H9 (cell line): ENCODE measurements around the gene ZWILCH. TPM values are rescaled to one million over a fixed set of nuclear protein-coding genes. Genes with fewer than 3 reads are reported as not detected.
"Not testable (repeated sequence)": the region's sequence is repeated elsewhere in the genome, so short reads cannot be mapped to it uniquely, and the experiment has no call there.

Experiments used
- DNase-seq: peaks from one replicate; pipeline ENCODE4 v3.0.0-alpha.2; 2017
- H2AFZ ChIP-seq: one replicate; pipeline ENCODE4 v1.6.1; 2013; ENCODE audit warnings: mild to moderate bottlenecking, low read length, control low read depth, moderate library complexity
- H2AK5ac ChIP-seq: 2 replicates; pipeline ENCODE4 v1.6.1; 2013; ENCODE audit warnings: low read length, control low read depth, mixed read lengths; ENCODE audit not compliant: insufficient read length
- H2BK120ac ChIP-seq: one replicate; pipeline ENCODE4 v1.6.1; 2013; ENCODE audit warnings: low read depth, mild to moderate bottlenecking, low read length, control low read depth, inconsistent platforms; ENCODE audit not compliant: poor library complexity, severe bottlenecking
- H2BK12ac ChIP-seq: 2 replicates; pipeline ENCODE4 v1.6.1; 2013; ENCODE audit warnings: low read length, control low read depth, mixed read lengths, low read depth; ENCODE audit not compliant: insufficient read length
- H2BK15ac ChIP-seq: 2 replicates; pipeline ENCODE4 v1.6.1; 2013; ENCODE audit warnings: low read depth, low read length, control low read depth
- H2BK20ac ChIP-seq: one replicate; pipeline ENCODE4 v1.6.1; 2013; ENCODE audit warnings: low read depth, mild to moderate bottlenecking, low read length, control low read depth, inconsistent platforms; ENCODE audit not compliant: poor library complexity, severe bottlenecking
- H2BK5ac ChIP-seq: 2 replicates; pipeline ENCODE4 v1.6.1; 2013; ENCODE audit warnings: low read length, control low read depth, mixed read lengths; ENCODE audit not compliant: insufficient read length
- H3K14ac ChIP-seq: 2 replicates; pipeline ENCODE4 v1.6.1; 2013; ENCODE audit warnings: low read length, control low read depth; ENCODE audit not compliant: insufficient read depth
- H3K18ac ChIP-seq: 2 replicates; pipeline ENCODE4 v1.6.1; 2013; ENCODE audit warnings: low read depth, mild to moderate bottlenecking, mixed read lengths, low read length, control low read depth; ENCODE audit not compliant: insufficient read length
- H3K23ac ChIP-seq: 2 replicates; pipeline ENCODE4 v1.6.1; 2013; ENCODE audit warnings: low read length, control low read depth, mixed read lengths, low read depth; ENCODE audit not compliant: insufficient read length
- H3K23me2 ChIP-seq: 2 replicates; pipeline ENCODE4 v1.6.1; 2013; ENCODE audit warnings: low read depth, mild to moderate bottlenecking, mixed read lengths, low read length, control low read depth; ENCODE audit not compliant: insufficient read length, poor library complexity, severe bottlenecking
- H3K27ac ChIP-seq: 2 replicates; pipeline ENCODE4 v1.5.1; 2013; ENCODE audit warnings: low read length, control low read depth, mixed read lengths, low read depth; ENCODE audit not compliant: insufficient read length
- H3K27me3 ChIP-seq: 2 replicates; pipeline ENCODE4 v1.6.1; 2013; ENCODE audit warnings: low read length, control low read depth, inconsistent platforms; ENCODE audit not compliant: insufficient read depth
- H3K4ac ChIP-seq: 2 replicates; pipeline ENCODE4 v1.6.1; 2013; ENCODE audit warnings: low read depth, mild to moderate bottlenecking, control low read depth, inconsistent platforms, low read length, moderate library complexity
- H3K4me1 ChIP-seq: 2 replicates; pipeline ENCODE4 v1.6.1; 2013; ENCODE audit warnings: low read length, control low read depth, inconsistent platforms; ENCODE audit not compliant: insufficient read depth
- H3K4me2 ChIP-seq: 2 replicates; pipeline ENCODE4 v1.6.1; 2013; ENCODE audit warnings: low read length, control low read depth, mixed read lengths; ENCODE audit not compliant: insufficient read length, insufficient read depth
- H3K56ac ChIP-seq: 2 replicates; pipeline ENCODE4 v1.6.1; 2013; ENCODE audit warnings: low read depth, mild to moderate bottlenecking, mixed read lengths, low read length, control low read depth; ENCODE audit not compliant: insufficient read length
- H3K79me1 ChIP-seq: 2 replicates; pipeline ENCODE4 v1.6.1; 2013; ENCODE audit warnings: low read depth, mild to moderate bottlenecking, moderate library complexity, low read length, control low read depth, inconsistent platforms; ENCODE audit not compliant: insufficient read depth, poor library complexity, severe bottlenecking
- H3K79me2 ChIP-seq: 2 replicates; pipeline ENCODE4 v1.6.1; 2013; ENCODE audit warnings: low read length, control low read depth, inconsistent platforms; ENCODE audit not compliant: insufficient read depth
- H3K9ac ChIP-seq: 2 replicates; pipeline ENCODE4 v1.6.1; 2013; ENCODE audit warnings: low read length, control low read depth, mixed read lengths; ENCODE audit not compliant: insufficient read length; ENCODE audit errors: extremely low read depth
- H3K9me3 ChIP-seq: one replicate; pipeline ENCODE4 v1.6.1; 2013; ENCODE audit warnings: low read depth, low read length, inconsistent platforms; ENCODE audit not compliant: control insufficient read depth
- H3T11ph ChIP-seq: one replicate; pipeline ENCODE4 v1.6.1; 2013; ENCODE audit warnings: mild to moderate bottlenecking, low read length, control low read depth, inconsistent platforms
- H4K20me1 ChIP-seq: one replicate; pipeline ENCODE4 v1.6.1; 2013; ENCODE audit not compliant: control insufficient read depth, insufficient read length, insufficient read depth
- H4K5ac ChIP-seq: 2 replicates; pipeline ENCODE4 v1.6.1; 2013; ENCODE audit warnings: low read depth, mild to moderate bottlenecking, mixed read lengths, low read length, control low read depth; ENCODE audit not compliant: insufficient read length
- H4K8ac ChIP-seq: replicated peaks from 2 replicates; pipeline ENCODE4 v1.6.1; 2013; ENCODE audit warnings: low read length, control low read depth, mixed read lengths, low read depth; ENCODE audit not compliant: insufficient read length
- H4K91ac ChIP-seq: 2 replicates; pipeline ENCODE4 v1.6.1; 2013; ENCODE audit warnings: low read depth, mild to moderate bottlenecking, moderate library complexity, mixed read lengths, low read length, control low read depth; ENCODE audit not compliant: insufficient read length
- H3K27ac Mint-ChIP-seq, 3 experiments: 2 replicates in 2 of 3; 3 replicates in 1 of 3; pipeline ENCODE4 v1.8.0; 2020 to 2021; ENCODE audit warnings: mixed read lengths in 3 of 3, mild to moderate bottlenecking in 1 of 3, moderate library complexity in 1 of 3
- H3K27me3 Mint-ChIP-seq: 2 replicates; pipeline ENCODE4 v1.8.0; 2021; ENCODE audit warnings: low read depth, mild to moderate bottlenecking, moderate library complexity, mixed read lengths
- H3K36me3 Mint-ChIP-seq, 3 experiments: 2 replicates in 2 of 3; 3 replicates in 1 of 3; pipeline ENCODE4 v1.8.0; 2020 to 2021; ENCODE audit warnings: low read depth in 3 of 3, mixed read lengths in 3 of 3; ENCODE audit not compliant: insufficient read depth in 1 of 3
- H3K4me1 Mint-ChIP-seq, 2 experiments: 2 replicates each; pipeline ENCODE4 v1.8.0; 2020; ENCODE audit warnings: mixed read lengths in 2 of 2
- H3K4me3 Mint-ChIP-seq, 2 experiments: 2 replicates in 1 of 2; 3 replicates in 1 of 2; pipeline ENCODE4 v1.8.0; 2020 to 2021; ENCODE audit warnings: mild to moderate bottlenecking in 2 of 2, mixed read lengths in 2 of 2, moderate library complexity in 1 of 2
- H3K9me3 Mint-ChIP-seq, 2 experiments: 2 replicates in 1 of 2; 3 replicates in 1 of 2; pipeline ENCODE4 v1.8.0; 2020; ENCODE audit warnings: mild to moderate bottlenecking in 2 of 2, mixed read lengths in 2 of 2, moderate library complexity in 1 of 2
- CTCF ChIP-seq: fragments of 200-600 bp; sonication (generic); conservative IDR thresholded peaks from 3 replicates; pipeline ENCODE4 v1.8.0; 2021; ENCODE audit warnings: antibody characterized with exemption, mild to moderate bottlenecking
- whole genome bisulfite sequencing: extraction: QIAGEN DNeasy Blood & Tissue Kit; methylation state at CpG from one replicate; pipeline ENCODE4 v1.1.7; 2013; ENCODE audit warnings: missing lambda C conversion rate, low lambda C conversion rate, mixed read lengths; ENCODE audit not compliant: insufficient read length; ENCODE audit errors: extremely low coverage; 5-methylcytosine and 5-hydroxymethylcytosine counted together
- total RNA-seq: library from RNA; stranded (reverse); gene quantifications from 2 replicates; pipeline ENCODE4 v1.2.1, GENCODE V29; 2021

ZWILCH gene
- total RNA-seq, 1 experiment from 2014 or later: 47.2 TPM

GRCh38 chr15:66498501-66499386 lies 6.4 kb upstream of the ZWILCH start:
- H2AFZ ChIP-seq: no peak overlapping the region
- H3K4me1 Mint-ChIP-seq: peaks cover 23 to 25% of the 10 kb centered on the region in 2 experiments
- H2BK20ac ChIP-seq: no peak overlapping the region
- no peak overlapping the region for H3K4me3 Mint-ChIP-seq
- H3K23me2 ChIP-seq: peaks cover 4% of the 10 kb centered on the region
- no peaks in the 10 kb centered on the region; a peak in 1 of 5 replicates for H3K9me3 Mint-ChIP-seq
- H4K91ac ChIP-seq: no peak overlapping the region
- no peak overlapping the region for H2BK15ac ChIP-seq
- peak overlapping the region in 2 of 3 experiments; percentile 97 to 99; a peak in 3 of 7 replicates for H3K27ac Mint-ChIP-seq
- no peak overlapping the region for H3T11ph ChIP-seq
- no peak overlapping the region for H3K4ac ChIP-seq
- no peak overlapping the region for H3K56ac ChIP-seq
- H2BK120ac ChIP-seq: no peak overlapping the region
- peak; percentile 52 for TF ChIP-seq CTCF
- no peak overlapping the region for H3K14ac ChIP-seq
- H3K4me2 ChIP-seq: no peak overlapping the region
- DNase-seq: no peak
- H3K27me3 Mint-ChIP-seq: no peaks in the 10 kb centered on the region
- H3K79me1 ChIP-seq: no peaks in the 10 kb centered on the region
- H3K36me3 Mint-ChIP-seq: peaks cover 45 to 94% (median 77%) of the 10 kb centered on the region in 3 experiments
- no CpG with 5 or more reads among the region's 3 CpGs for WGBS
- no peak overlapping the region for H2BK5ac ChIP-seq
- no peaks in the 10 kb centered on the region for H3K9me3 ChIP-seq
- no peaks in the 10 kb centered on the region for H4K20me1 ChIP-seq
- no peaks in the 10 kb centered on the region for H3K4me1 ChIP-seq
- no peak overlapping the region for H3K23ac ChIP-seq
- no peak overlapping the region for H3K9ac ChIP-seq
- H3K27ac ChIP-seq: peak overlapping the region; percentile 2
- peaks cover 13% of the 10 kb centered on the region; the same call in 1 of the 2 replicates for H3K79me2 ChIP-seq
- no peak overlapping the region for H4K8ac ChIP-seq
- H2BK12ac ChIP-seq: no peak overlapping the region
- H3K18ac ChIP-seq: no peak overlapping the region
- H3K27me3 ChIP-seq: no peaks in the 10 kb centered on the region
- H2AK5ac ChIP-seq: no peak overlapping the region
- no peak overlapping the region for H4K5ac ChIP-seq

- H2BK120ac ChIP-seq, H3K4me2 ChIP-seq, H3K23me2 ChIP-seq, H2BK5ac ChIP-seq, H3K27me3 Mint-ChIP-seq, H2AFZ ChIP-seq, H3K4me1 ChIP-seq, H3K14ac ChIP-seq, H2AK5ac ChIP-seq, DNase-seq, H3K79me1 ChIP-seq, H3K4me3 Mint-ChIP-seq, H2BK12ac ChIP-seq, H3K27me3 ChIP-seq, H2BK15ac ChIP-seq, H4K5ac ChIP-seq, H3K4ac ChIP-seq, H3K56ac ChIP-seq, H3T11ph ChIP-seq, H2BK20ac ChIP-seq, H4K91ac ChIP-seq, H4K20me1 ChIP-seq, H3K27ac ChIP-seq, H3K9me3 Mint-ChIP-seq, H3K9ac ChIP-seq, H4K8ac ChIP-seq, H3K18ac ChIP-seq, H3K23ac ChIP-seq, H3K9me3 ChIP-seq: not testable (repeated sequence)
- H3K4me1 Mint-ChIP-seq: peaks cover 23 to 26% of the 10 kb centered on the region in 2 experiments
- peaks cover 54 to 87% (median 75%) of the 10 kb centered on the region in 3 experiments for H3K36me3 Mint-ChIP-seq
- peaks cover 22% of the 10 kb centered on the region; the same call in 1 of the 2 replicates for H3K79me2 ChIP-seq
- peak overlapping the region in 2 of 3 experiments; percentile 8 to 89; a peak in 2 of 7 replicates for H3K27ac Mint-ChIP-seq
- WGBS: no CpG with 5 or more reads among the region's 7 CpGs
Measured at GRCh38 chr15:66500346-66500745, 4.8 kb upstream of the ZWILCH start.
